IMR-90 (cell line): ENCODE data around the gene CAMTA1. TPM values are rescaled to one million over a fixed set of nuclear protein-coding genes. Genes with fewer than 3 reads are reported as not detected.

ENCODE experiments used
- ATAC-seq: fragments of 200-7000 bp; cut with Tn5 transposase; 2 replicates; pipeline ENCODE4 v1.9.1; 2020; ENCODE audit warnings: low read depth, mild to moderate bottlenecking, moderate library complexity
- BruUV-seq: library from RNA; stranded (reverse); fragments of 400-500 nt; replicated peaks from 2 replicates; lab custom pipeline; 2021; lab: Mats Ljungman, UMichigan
- CTCF ChIA-PET: fragments of 300-600 bp; formaldehyde crosslinking; extraction: SDS; loops from one replicate; lab custom pipeline; 2021; ENCODE audit warnings: antibody characterized with exemption; lab: Yijun Ruan, JAX
- POLR2A ChIA-PET: fragments of 300-600 bp; sonication (Branson Sonifier 250); formaldehyde crosslinking; loops from one replicate; lab custom pipeline; 2022; ENCODE audit warnings: antibody characterized with exemption; ENCODE audit not compliant: unreplicated experiment; lab: Charles Lee
- DNase-seq: peaks from one replicate; pipeline ENCODE4 v3.0.0; 2013
- H2AFZ ChIP-seq: replicated peaks from 2 replicates; pipeline ENCODE3; 2013; ENCODE audit warnings: low read length, mild to moderate bottlenecking; ENCODE audit not compliant: poor library complexity
- H2AK5ac ChIP-seq: 2 replicates; pipeline ENCODE4 v1.6.1; 2013; ENCODE audit warnings: low read depth, low read length, inconsistent platforms
- H2AK9ac ChIP-seq: replicated peaks from 2 replicates; pipeline ENCODE3; 2013; ENCODE audit warnings: mild to moderate bottlenecking, low read depth, low read length, moderate library complexity; ENCODE audit not compliant: poor library complexity
- H2BK120ac ChIP-seq: 2 replicates; pipeline ENCODE4 v1.6.1; 2013; ENCODE audit warnings: low read depth, low read length, inconsistent platforms
- H2BK15ac ChIP-seq: 3 replicates; pipeline ENCODE4 v1.6.1; 2013; ENCODE audit warnings: low read depth, low read length, inconsistent platforms
- H2BK20ac ChIP-seq: 2 replicates; pipeline ENCODE4 v1.6.1; 2013; ENCODE audit warnings: low read depth, mild to moderate bottlenecking, inconsistent platforms, low read length, moderate library complexity
- H2BK5ac ChIP-seq: 2 replicates; pipeline ENCODE4 v1.6.1; 2013; ENCODE audit warnings: mild to moderate bottlenecking, low read depth, low read length, inconsistent platforms; ENCODE audit not compliant: poor library complexity, severe bottlenecking
- H3K14ac ChIP-seq: replicated peaks from 2 replicates; pipeline ENCODE4 v1.6.1; 2013; ENCODE audit warnings: low read depth, low read length, inconsistent platforms
- H3K18ac ChIP-seq: 2 replicates; pipeline ENCODE4 v1.6.1; 2013; ENCODE audit warnings: low read depth, low read length, control low read depth
- H3K23ac ChIP-seq: 2 replicates; pipeline ENCODE4 v1.6.1; 2013; ENCODE audit warnings: low read depth, low read length, inconsistent platforms
- H3K27ac ChIP-seq: 2 replicates; pipeline ENCODE4 v1.5.1; 2013; ENCODE audit warnings: mild to moderate bottlenecking, control low read depth, low read length; ENCODE audit not compliant: insufficient read depth
- H3K27me3 ChIP-seq: 2 replicates; pipeline ENCODE4 v1.6.1; 2013; ENCODE audit warnings: low read length; ENCODE audit not compliant: control insufficient read depth, insufficient read depth
- H3K36me3 ChIP-seq: 2 replicates; pipeline ENCODE4 v1.6.1; 2013; ENCODE audit warnings: low read length, mixed read lengths; ENCODE audit not compliant: control insufficient read depth, insufficient read depth
- H3K4ac ChIP-seq: 2 replicates; pipeline ENCODE4 v1.6.1; 2013; ENCODE audit warnings: low read depth, low read length, inconsistent platforms
- H3K4me1 ChIP-seq: 2 replicates; pipeline ENCODE4 v1.6.1; 2013; ENCODE audit warnings: low read length, mixed read lengths; ENCODE audit not compliant: control insufficient read depth, insufficient read depth
- H3K4me2 ChIP-seq: 2 replicates; pipeline ENCODE4 v1.6.1; 2013; ENCODE audit warnings: low read depth, mild to moderate bottlenecking, control low read depth, low read length, moderate library complexity
- H3K4me3 ChIP-seq: 2 replicates; pipeline ENCODE4 v1.5.1; 2013; ENCODE audit warnings: low read depth, mild to moderate bottlenecking, control low read depth, low read length, moderate library complexity; ENCODE audit not compliant: insufficient read depth
- H3K56ac ChIP-seq: 2 replicates; pipeline ENCODE4 v1.6.1; 2013; ENCODE audit warnings: low read length, inconsistent platforms; ENCODE audit not compliant: insufficient read depth; ENCODE audit errors: extremely low read depth
- H3K79me1 ChIP-seq, 2 experiments: 2 replicates each; pipeline ENCODE4 v1.6.1; 2013; ENCODE audit warnings: low read length in 2 of 2, inconsistent platforms in 1 of 2, low read depth in 1 of 2
- H3K9ac ChIP-seq: 2 replicates; pipeline ENCODE4 v1.6.1; 2013; ENCODE audit warnings: low read depth, low read length, control low read depth
- H3K9me1 ChIP-seq: 2 replicates; pipeline ENCODE4 v1.6.1; 2013; ENCODE audit warnings: low read length, inconsistent platforms; ENCODE audit not compliant: insufficient read depth
- H3K9me3 ChIP-seq: 2 replicates; pipeline ENCODE4 v1.6.1; 2013; ENCODE audit warnings: low read length; ENCODE audit not compliant: control insufficient read depth, insufficient read depth
- H4K20me1 ChIP-seq: 2 replicates; pipeline ENCODE4 v1.6.1; 2013; ENCODE audit warnings: low read length, inconsistent platforms; ENCODE audit not compliant: insufficient read depth
- H4K5ac ChIP-seq: 2 replicates; pipeline ENCODE4 v1.6.1; 2013; ENCODE audit warnings: mild to moderate bottlenecking, low read depth, low read length, control low read depth
- H4K8ac ChIP-seq, 2 experiments: 2 replicates each; pipeline ENCODE4 v1.6.1; 2013; ENCODE audit warnings: low read depth in 2 of 2, low read length in 2 of 2, control low read depth in 1 of 2, inconsistent platforms in 1 of 2
- H4K91ac ChIP-seq: 2 replicates; pipeline ENCODE4 v1.6.1; 2013; ENCODE audit warnings: low read depth, low read length, inconsistent platforms; ENCODE audit not compliant: insufficient read depth
- BHLHE40 ChIP-seq: fragments of 150-350 bp; IDR thresholded peaks from 2 replicates; pipeline ENCODE4 v1.6.1; 2016; ENCODE audit warnings: mild to moderate bottlenecking, low read depth, low read length
- CEBPB ChIP-seq: IDR thresholded peaks from 2 replicates; pipeline ENCODE4 v1.6.1; 2012; ENCODE audit warnings: low read depth, low read length, improper control_type of control experiment
- CHD1 ChIP-seq: IDR thresholded peaks from 2 replicates; pipeline ENCODE4 v1.6.1; 2012; ENCODE audit warnings: low read depth, low read length, improper control_type of control experiment
- FOS ChIP-seq: fragments of 150-350 bp; IDR thresholded peaks from 2 replicates; pipeline ENCODE4 v1.6.1; 2016; ENCODE audit warnings: low read depth, low read length
- MAFK ChIP-seq: IDR thresholded peaks from 2 replicates; pipeline ENCODE4 v1.6.1; 2012; ENCODE audit warnings: low read depth, low read length, improper control_type of control experiment
- MAZ ChIP-seq: IDR thresholded peaks from 2 replicates; pipeline ENCODE4 v1.6.1; 2012; ENCODE audit warnings: low read depth, mild to moderate bottlenecking, low read length, improper control_type of control experiment, moderate library complexity, borderline replicate concordance
- MXI1 ChIP-seq: IDR thresholded peaks from 2 replicates; pipeline ENCODE4 v1.6.1; 2012; ENCODE audit warnings: low read depth, mild to moderate bottlenecking, low read length, moderate library complexity, borderline replicate concordance
- NFE2L2 ChIP-seq: fragments of 150-350 bp; IDR thresholded peaks from 2 replicates; pipeline ENCODE4 v1.6.1; 2016; ENCODE audit warnings: low read depth, mild to moderate bottlenecking, low read length
- POLR2A ChIP-seq: IDR thresholded peaks from 2 replicates; pipeline ENCODE4 v1.6.1; 2012; ENCODE audit warnings: mild to moderate bottlenecking, low read depth, low read length
- RAD21 ChIP-seq: IDR thresholded peaks from 2 replicates; pipeline ENCODE4 v1.6.1; 2012; ENCODE audit warnings: low read length, improper control_type of control experiment
- RCOR1 ChIP-seq: IDR thresholded peaks from 2 replicates; pipeline ENCODE4 v1.6.1; 2012; ENCODE audit warnings: mild to moderate bottlenecking, low read length, improper control_type of control experiment; ENCODE audit not compliant: insufficient replicate concordance
- RFX5 ChIP-seq: IDR thresholded peaks from 2 replicates; pipeline ENCODE4 v1.8.0; 2012; ENCODE audit warnings: low read depth, mild to moderate bottlenecking, low read length, moderate library complexity
- SMC3 ChIP-seq: fragments of 150-350 bp; IDR thresholded peaks from 2 replicates; pipeline ENCODE4 v1.6.1; 2016; ENCODE audit warnings: low read depth, mild to moderate bottlenecking, antibody characterized with exemption, low read length, moderate library complexity
- WGBS, 2 experiments: methylation state at CpG; one replicate each; pipeline versions ENCODE4 v1.1.5 to v1.1.7; 2013; ENCODE audit warnings: missing lambda C conversion rate in 2 of 2; ENCODE audit not compliant: insufficient read length in 1 of 2; ENCODE audit errors: extremely low coverage in 2 of 2; 5-methylcytosine and 5-hydroxymethylcytosine counted together
- dilution Hi-C: fragments of 300-500 bp; cut with HindIII; formaldehyde crosslinking; loops from one replicate; pipeline ENCODE4 v1.14.3; 2018; ENCODE audit warnings: low sequenced_read_pairs; ENCODE audit not compliant: unreplicated experiment
- in situ Hi-C: fragments of 300-500 bp; cut with MboI; formaldehyde crosslinking; loops from 3 replicates; pipeline ENCODE4 v1.14.3; 2019; ENCODE audit warnings: low sequenced_read_pairs, inconsistent platforms, mixed read lengths
- intact Hi-C: fragments of 100-400 bp; cut with micrococcal nuclease; formaldehyde crosslinking; loops from 2 replicates; pipeline ENCODE4 v1.10.0; 2022
- polyA plus RNA-seq, 3 experiments: library from polyadenylated mRNA; depleted of rRNA; stranded (reverse); fragments of >200 nt; gene quantifications; 2 replicates each; pipeline ENCODE4 v1.2.3, GENCODE V29; 2012; ENCODE audit warnings: low replicate concordance in 1 of 3
- total RNA-seq: library from RNA; depleted of rRNA; stranded (reverse); fragments of >200 nt; gene quantifications from 2 replicates; pipeline ENCODE4 v1.2.3, GENCODE V29; 2012
- TF ChIP-seq, protein P1 (sequence below): fragments of 150-350 bp; IDR thresholded peaks from 2 replicates; pipeline ENCODE4 v1.6.1; 2017; ENCODE audit warnings: mild to moderate bottlenecking, antibody characterized with exemption, low read length, low read depth
- TF ChIP-seq, protein P2 (sequence below): conservative IDR thresholded peaks from 2 replicates; pipeline ENCODE4 v1.5.1; 2012; ENCODE audit warnings: mild to moderate bottlenecking, low read depth, low read length, improper control_type of control experiment

Gene CAMTA1
- total and polyA plus RNA-seq, 2 of the 4 experiments (the other 2 are of a cell fraction), result 35.5 to 74.3 TPM

DNA sequence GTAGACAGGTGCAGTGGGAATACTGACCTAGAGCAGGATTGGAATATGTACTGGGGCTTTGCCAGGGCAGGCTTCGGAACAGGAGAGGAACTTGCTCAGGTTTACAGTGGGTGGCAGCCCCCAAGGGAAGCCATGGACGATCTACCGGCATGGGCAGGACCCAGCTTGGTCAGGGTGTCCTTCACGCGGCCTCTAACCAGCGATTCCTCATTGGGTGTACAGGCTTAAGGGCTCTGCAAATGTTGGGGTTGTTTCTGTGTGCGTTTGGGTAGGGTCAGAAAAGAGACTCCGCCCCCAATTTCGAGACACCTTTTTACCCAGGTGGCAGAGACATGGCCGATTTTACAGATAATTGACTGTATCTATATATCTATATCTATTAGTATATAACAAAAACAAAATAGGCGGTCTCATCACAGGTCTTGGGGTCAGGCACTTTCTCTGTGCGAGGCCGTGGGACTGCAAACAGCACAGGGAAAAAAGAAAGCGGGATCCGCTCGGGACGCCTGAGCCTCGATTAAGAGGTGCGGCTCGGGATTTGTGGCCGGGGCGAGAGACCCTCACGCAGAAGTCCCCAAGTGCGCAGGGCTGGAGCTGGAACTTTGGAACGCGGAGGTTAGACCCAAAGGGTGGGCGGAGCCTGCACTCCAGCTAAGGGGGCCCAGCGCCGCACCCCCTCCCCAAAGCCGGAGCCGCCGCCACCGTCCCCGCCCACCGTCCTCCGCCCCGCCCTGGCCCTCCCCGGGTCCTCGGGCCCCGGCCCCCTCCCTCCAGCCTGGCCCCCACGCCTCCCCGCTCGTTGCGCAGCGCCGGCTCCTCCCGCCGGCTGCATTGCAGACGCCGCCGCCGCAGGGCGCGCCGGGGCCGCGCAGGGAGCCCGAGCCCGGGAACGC is 918.3 kb downstream of the CAMTA1 start:
- Histone ChIP-seq H2AK9ac (no peak overlapping the region), H2BK120ac (no peak overlapping the region), H4K20me1 (no peaks in the 10 kb centered on the region), H3K14ac (no peak overlapping the region), H2AK5ac (no peak overlapping the region), H3K79me1 (no peaks in the 10 kb centered on the region), H2AFZ (no peak overlapping the region), H2BK5ac (no peak overlapping the region), H4K91ac (no peak overlapping the region), H2BK15ac (no peak overlapping the region), H4K5ac (no peak overlapping the region), H3K9me1 (no peaks in the 10 kb centered on the region), H3K4me2 (no peak overlapping the region), H3K27me3 (peaks cover 55% of the 10 kb centered on the region), H3K9ac (no peak overlapping the region), H3K18ac (no peak overlapping the region), H2BK20ac (no peak overlapping the region), H3K4ac (no peak overlapping the region), H3K4me3 (no peak overlapping the region), H3K23ac (no peak overlapping the region), H3K4me1 (peaks cover 3% of the 10 kb centered on the region; the same call in 1 of the 2 replicates), H3K9me3 (no peaks in the 10 kb centered on the region; the same call in 1 of the 2 replicates), H3K56ac (no peak overlapping the region), H3K36me3 (no peaks in the 10 kb centered on the region), H4K8ac (no peak overlapping the region), H3K27ac (no peak overlapping the region)
- BruUV-seq, result no TSS peak
- WGBS, 2 experiments, result 4% methylated on average over 33 of the region's 60 CpGs; no CpG with 5 or more reads in 1 of the 2 experiments
- in situ Hi-C loops (no loop called here), intact Hi-C loops (no loop called here), dilution Hi-C loops (no loop called here)
- ATAC-seq (no peak), DNase-seq (no peak)
- ChIA-PET POLR2A (interaction anchor here (0.6 kb wide), 1 partner anchor 188 kb away, joined by 3 read pairs; no protein-coding TSS in a partner anchor), CTCF (no interaction called here)
- TF ChIP-seq MAZ (no peak), POLR2A (no peak), CHD1 (no peak), RAD21 (no peak), CEBPB (no peak), MXI1 (no peak), BHLHE40 (no peak), FOS (no peak), RCOR1 (no peak), RFX5 (no peak), MAFK (no peak), SMC3 (no peak), NFE2L2 (no peak)
- TF ChIP-seq, protein P1, sequence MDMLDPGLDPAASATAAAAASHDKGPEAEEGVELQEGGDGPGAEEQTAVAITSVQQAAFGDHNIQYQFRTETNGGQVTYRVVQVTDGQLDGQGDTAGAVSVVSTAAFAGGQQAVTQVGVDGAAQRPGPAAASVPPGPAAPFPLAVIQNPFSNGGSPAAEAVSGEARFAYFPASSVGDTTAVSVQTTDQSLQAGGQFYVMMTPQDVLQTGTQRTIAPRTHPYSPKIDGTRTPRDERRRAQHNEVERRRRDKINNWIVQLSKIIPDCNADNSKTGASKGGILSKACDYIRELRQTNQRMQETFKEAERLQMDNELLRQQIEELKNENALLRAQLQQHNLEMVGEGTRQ, result no peak
- TF ChIP-seq, protein P2, sequence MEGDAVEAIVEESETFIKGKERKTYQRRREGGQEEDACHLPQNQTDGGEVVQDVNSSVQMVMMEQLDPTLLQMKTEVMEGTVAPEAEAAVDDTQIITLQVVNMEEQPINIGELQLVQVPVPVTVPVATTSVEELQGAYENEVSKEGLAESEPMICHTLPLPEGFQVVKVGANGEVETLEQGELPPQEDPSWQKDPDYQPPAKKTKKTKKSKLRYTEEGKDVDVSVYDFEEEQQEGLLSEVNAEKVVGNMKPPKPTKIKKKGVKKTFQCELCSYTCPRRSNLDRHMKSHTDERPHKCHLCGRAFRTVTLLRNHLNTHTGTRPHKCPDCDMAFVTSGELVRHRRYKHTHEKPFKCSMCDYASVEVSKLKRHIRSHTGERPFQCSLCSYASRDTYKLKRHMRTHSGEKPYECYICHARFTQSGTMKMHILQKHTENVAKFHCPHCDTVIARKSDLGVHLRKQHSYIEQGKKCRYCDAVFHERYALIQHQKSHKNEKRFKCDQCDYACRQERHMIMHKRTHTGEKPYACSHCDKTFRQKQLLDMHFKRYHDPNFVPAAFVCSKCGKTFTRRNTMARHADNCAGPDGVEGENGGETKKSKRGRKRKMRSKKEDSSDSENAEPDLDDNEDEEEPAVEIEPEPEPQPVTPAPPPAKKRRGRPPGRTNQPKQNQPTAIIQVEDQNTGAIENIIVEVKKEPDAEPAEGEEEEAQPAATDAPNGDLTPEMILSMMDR, result no peak
